Mesendoderm (in vitro differentiated cells): ENCODE results near the gene PCDHGA2.

Experiments used
- DNase-seq: peaks from one replicate; pipeline ENCODE4 v3.0.0; 2013
- H2AK5ac ChIP-seq: 2 replicates; pipeline ENCODE4 v1.6.1; 2013; ENCODE audit warnings: low read length, inconsistent platforms
- H2BK120ac ChIP-seq: 2 replicates; pipeline ENCODE4 v1.6.1; 2013; ENCODE audit warnings: low read depth, mild to moderate bottlenecking, low read length, moderate library complexity, mixed read lengths
- H2BK15ac ChIP-seq: replicated peaks from 2 replicates; pipeline ENCODE4 v1.6.1; 2013; ENCODE audit warnings: low read depth, mild to moderate bottlenecking, moderate library complexity
- H2BK5ac ChIP-seq: 2 replicates; pipeline ENCODE4 v1.6.1; 2013; ENCODE audit warnings: low read length, inconsistent platforms
- H3K18ac ChIP-seq: 2 replicates; pipeline ENCODE4 v1.6.1; 2013; ENCODE audit warnings: mild to moderate bottlenecking, low read length, mixed read lengths
- H3K23ac ChIP-seq: one replicate; pipeline ENCODE4 v1.6.1; 2013; ENCODE audit warnings: low read length
- H3K27ac ChIP-seq: 2 replicates; pipeline ENCODE4 v1.5.1; 2013; ENCODE audit warnings: low read depth, mild to moderate bottlenecking, inconsistent platforms, low read length, moderate library complexity
- H3K27me3 ChIP-seq: 2 replicates; pipeline ENCODE4 v1.6.1; 2013; ENCODE audit warnings: low read length, control low read depth, mild to moderate bottlenecking, inconsistent platforms; ENCODE audit not compliant: insufficient read depth, poor library complexity
- H3K36me3 ChIP-seq: 2 replicates; pipeline ENCODE4 v1.6.1; 2013; ENCODE audit warnings: low read length, inconsistent platforms; ENCODE audit not compliant: control insufficient read depth, insufficient read depth
- H3K4ac ChIP-seq: one replicate; pipeline ENCODE4 v1.6.1; 2013; ENCODE audit warnings: low read depth, mild to moderate bottlenecking, low read length, moderate library complexity
- H3K4me1 ChIP-seq: 2 replicates; pipeline ENCODE4 v1.6.1; 2013; ENCODE audit warnings: low read depth, low read length, inconsistent platforms; ENCODE audit not compliant: control insufficient read depth
- H3K4me2 ChIP-seq: 2 replicates; pipeline ENCODE4 v1.6.1; 2013; ENCODE audit warnings: low read length
- H3K4me3 ChIP-seq: 2 replicates; pipeline ENCODE4 v1.5.1; 2013; ENCODE audit warnings: mild to moderate bottlenecking, low read length
- H3K56ac ChIP-seq: one replicate; pipeline ENCODE4 v1.6.1; 2013; ENCODE audit warnings: low read length
- H3K79me1 ChIP-seq: 2 replicates; pipeline ENCODE4 v1.6.1; 2013; ENCODE audit warnings: low read length, inconsistent platforms
- H3K79me2 ChIP-seq: 2 replicates; pipeline ENCODE4 v1.6.1; 2013; ENCODE audit warnings: mild to moderate bottlenecking, low read length; ENCODE audit not compliant: control insufficient read depth, insufficient read depth
- H3K9ac ChIP-seq: 2 replicates; pipeline ENCODE4 v1.6.1; 2013; ENCODE audit warnings: low read length, inconsistent platforms
- H4K5ac ChIP-seq: one replicate; pipeline ENCODE4 v1.6.1; 2013; ENCODE audit warnings: low read length
- H4K8ac ChIP-seq: one replicate; pipeline ENCODE4 v1.6.1; 2013; ENCODE audit warnings: low read depth, mild to moderate bottlenecking, control low read depth, low read length, moderate library complexity
- WGBS: extraction: QIAGEN DNeasy Blood & Tissue Kit; methylation state at CpG from one replicate; pipeline ENCODE4 v1.1.7; 2013; ENCODE audit warnings: low lambda C conversion rate, missing lambda C conversion rate; ENCODE audit not compliant: insufficient coverage; ENCODE audit errors: extremely low coverage; 5-methylcytosine and 5-hydroxymethylcytosine counted together

The PCDHGA2 gene

GRCh38 chr5:141360685-141361084 lies 22.1 kb downstream of the PCDHGA2 start:
- Histone ChIP-seq H3K79me1 (no peaks in the 10 kb centered on the region), H3K4me3 (no peak overlapping the region), H3K36me3 (no peaks in the 10 kb centered on the region), H3K23ac (no peak overlapping the region), H3K9ac (no peak overlapping the region), H3K56ac (no peak overlapping the region), H4K8ac (no peak overlapping the region), H3K18ac (no peak overlapping the region), H3K4me2 (no peak overlapping the region), H2BK120ac (no peak overlapping the region), H2BK15ac (no peak overlapping the region), H3K4ac (no peak overlapping the region), H4K5ac (no peak overlapping the region), H3K79me2 (no peaks in the 10 kb centered on the region), H3K27ac (no peak overlapping the region), H3K27me3 (no peaks in the 10 kb centered on the region), H3K4me1 (no peaks in the 10 kb centered on the region), H2BK5ac (no peak overlapping the region), H2AK5ac (no peak overlapping the region)
- no peak for DNase-seq
- WGBS, result no CpG with 5 or more reads among the region's 15 CpGs

GRCh38 chr5:141362719-141363118 lies 24.2 kb downstream of the PCDHGA2 start:
- no peaks in the 10 kb centered on the region for H3K79me2 ChIP-seq
- no peak overlapping the region for H3K4me2 ChIP-seq
- H3K27ac ChIP-seq, result no peak overlapping the region
- H3K56ac ChIP-seq, result no peak overlapping the region
- no peak overlapping the region for H3K23ac ChIP-seq
- H2AK5ac ChIP-seq, result no peak overlapping the region
- H3K9ac ChIP-seq, result no peak overlapping the region
- no peak overlapping the region for H2BK120ac ChIP-seq
- H3K27me3 ChIP-seq, result no peaks in the 10 kb centered on the region
- H3K36me3 ChIP-seq, result no peaks in the 10 kb centered on the region
- no peaks in the 10 kb centered on the region for H3K4me1 ChIP-seq
- H3K18ac ChIP-seq, result no peak overlapping the region
- no peak for DNase-seq
- H3K79me1 ChIP-seq, result no peaks in the 10 kb centered on the region
- H2BK5ac ChIP-seq, result no peak overlapping the region
- H2BK15ac ChIP-seq, result no peak overlapping the region
- no peak overlapping the region for H3K4ac ChIP-seq
- H4K8ac ChIP-seq, result no peak overlapping the region
- no peak overlapping the region for H3K4me3 ChIP-seq
- H4K5ac ChIP-seq, result no peak overlapping the region

GRCh38 chr5:141363952-141364660 lies 25.5 kb downstream of the PCDHGA2 start, which contains the start of gene PCDHGA5:
PCDHGA5 (plus strand) TSS chr5:141364162; CDS start chr5:141364331, 169 bp downstream.
- no peak within 1 kb of the TSS for H3K27ac ChIP-seq
- no CpG with 5 or more reads among the region's 34 CpGs for WGBS
- H3K56ac ChIP-seq, result no peak within 1 kb of the TSS
- no peak within 1 kb of the TSS for H4K5ac ChIP-seq
- no peaks in the 10 kb centered on the region for H3K79me1 ChIP-seq
- H2BK5ac ChIP-seq, result no peak within 1 kb of the TSS
- DNase-seq, result no peak
- H3K4me2 ChIP-seq, result no peak within 1 kb of the TSS
- no peaks in the 10 kb centered on the region for H3K79me2 ChIP-seq
- no peak within 1 kb of the TSS for H3K18ac ChIP-seq
- H3K4me1 ChIP-seq, result no peaks in the 10 kb centered on the region
- H3K27me3 ChIP-seq, result no peaks in the 10 kb centered on the region
- no peak within 1 kb of the TSS for H2BK15ac ChIP-seq
- no peak within 1 kb of the TSS for H2BK120ac ChIP-seq
- no peak within 1 kb of the TSS for H3K23ac ChIP-seq
- no peak within 1 kb of the TSS for H2AK5ac ChIP-seq
- H3K4ac ChIP-seq, result no peak within 1 kb of the TSS
- H3K4me3 ChIP-seq, result no peak within 1 kb of the TSS
- H3K9ac ChIP-seq, result no peak within 1 kb of the TSS
- no peaks in the 10 kb centered on the region for H3K36me3 ChIP-seq
- H4K8ac ChIP-seq, result no peak within 1 kb of the TSS

- Histone ChIP-seq H3K79me2 (no peaks in the 10 kb centered on the region), H2AK5ac (no peak overlapping the region), H3K4me1 (no peaks in the 10 kb centered on the region), H2BK15ac (no peak overlapping the region), H3K79me1 (no peaks in the 10 kb centered on the region), H2BK5ac (no peak overlapping the region), H3K36me3 (no peaks in the 10 kb centered on the region), H3K9ac (no peak overlapping the region), H3K27me3 (no peaks in the 10 kb centered on the region), H3K4me2 (no peak overlapping the region), H3K4me3 (no peak overlapping the region), H3K18ac (no peak overlapping the region), H3K23ac (no peak overlapping the region), H3K56ac (no peak overlapping the region), H4K5ac (no peak overlapping the region), H2BK120ac (no peak overlapping the region), H3K27ac (no peak overlapping the region), H3K4ac (no peak overlapping the region), H4K8ac (no peak overlapping the region)
- no peak for DNase-seq
- WGBS, result no CpG with 5 or more reads among the region's 46 CpGs
These were observed 27.7 kb downstream of the PCDHGA2 start for GRCh38 chr5:141366016-141366896.

- no peak within 1 kb of the TSS for H2AK5ac ChIP-seq
- no peak within 1 kb of the TSS for H3K4ac ChIP-seq
- no peak within 1 kb of the TSS for H4K5ac ChIP-seq
- DNase-seq, result no peak
- no peak within 1 kb of the TSS for H2BK5ac ChIP-seq
- no peaks in the 10 kb centered on the region for H3K79me2 ChIP-seq
- no peaks in the 10 kb centered on the region for H3K36me3 ChIP-seq
- no peak within 1 kb of the TSS for H3K18ac ChIP-seq
- no peaks in the 10 kb centered on the region for H3K79me1 ChIP-seq
- H3K27me3 ChIP-seq, result no peaks in the 10 kb centered on the region
- no peak within 1 kb of the TSS for H4K8ac ChIP-seq
- H3K56ac ChIP-seq, result no peak within 1 kb of the TSS
- H3K4me1 ChIP-seq, result no peaks in the 10 kb centered on the region
- no peak within 1 kb of the TSS for H3K23ac ChIP-seq
- no peak within 1 kb of the TSS for H2BK120ac ChIP-seq
- no peak within 1 kb of the TSS for H3K9ac ChIP-seq
- H3K4me3 ChIP-seq, result no peak within 1 kb of the TSS
- H3K27ac ChIP-seq, result no peak within 1 kb of the TSS
- H2BK15ac ChIP-seq, result no peak within 1 kb of the TSS
- H3K4me2 ChIP-seq, result no peak within 1 kb of the TSS
- WGBS, result no CpG with 5 or more reads among the region's 32 CpGs
These were observed 31.7 kb downstream of the PCDHGA2 start, which contains the start of gene PCDHGB3 for GRCh38 chr5:141369994-141370848. PCDHGB3 (plus strand) TSS chr5:141370242; CDS start chr5:141370395, 153 bp downstream.
